Peyer's patch (tissue), 4 donors: ENCODE measurements around the gene P2RY4.
"Not testable (repeated sequence)": the region's sequence is repeated elsewhere in the genome, so short reads cannot be mapped to it uniquely, and the experiment has no call there.

Source experiments
- POLR2A ChIP-seq, 2 donors: fragments of 450-650 bp; IDR thresholded peaks; one replicate each; pipeline ENCODE4 v1.5.1; 2017; ENCODE audit warnings: antibody characterized with exemption in 2 of 2, mild to moderate bottlenecking in 2 of 2, moderate library complexity in 2 of 2
- TF ChIP-seq, protein P1 (sequence below), 6 experiments: fragments of 450-650 bp in 4 of 6; fragments of 200-600 bp in 2 of 6; sonication (generic) in 1 of 6; IDR thresholded peaks; one replicate each; pipeline ENCODE4 v1.5.1; 2017 to 2019; ENCODE audit warnings: antibody characterized with exemption in 6 of 6, mild to moderate bottlenecking in 3 of 6, moderate library complexity in 1 of 6

DNA sequence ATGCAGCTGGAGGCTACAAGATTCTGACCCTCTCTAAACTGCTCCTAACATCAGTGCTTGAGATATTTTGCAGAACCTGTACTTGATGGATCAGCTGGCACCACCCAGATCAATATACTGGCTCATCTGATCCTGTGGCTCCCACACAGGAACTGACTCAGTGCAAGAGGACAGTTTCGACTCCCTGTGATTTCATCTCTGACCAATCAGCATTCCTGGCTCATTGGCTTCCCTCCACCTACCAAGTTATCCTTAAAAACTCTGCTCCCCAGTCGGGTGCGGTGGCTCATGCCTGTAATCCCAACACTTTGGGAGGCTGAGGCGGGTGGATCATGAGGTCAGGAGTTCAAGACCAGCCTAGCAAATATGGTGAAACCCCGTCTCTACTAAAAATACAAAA lies 16.4 kb downstream of the P2RY4 start:
- TF ChIP-seq, protein P1, sequence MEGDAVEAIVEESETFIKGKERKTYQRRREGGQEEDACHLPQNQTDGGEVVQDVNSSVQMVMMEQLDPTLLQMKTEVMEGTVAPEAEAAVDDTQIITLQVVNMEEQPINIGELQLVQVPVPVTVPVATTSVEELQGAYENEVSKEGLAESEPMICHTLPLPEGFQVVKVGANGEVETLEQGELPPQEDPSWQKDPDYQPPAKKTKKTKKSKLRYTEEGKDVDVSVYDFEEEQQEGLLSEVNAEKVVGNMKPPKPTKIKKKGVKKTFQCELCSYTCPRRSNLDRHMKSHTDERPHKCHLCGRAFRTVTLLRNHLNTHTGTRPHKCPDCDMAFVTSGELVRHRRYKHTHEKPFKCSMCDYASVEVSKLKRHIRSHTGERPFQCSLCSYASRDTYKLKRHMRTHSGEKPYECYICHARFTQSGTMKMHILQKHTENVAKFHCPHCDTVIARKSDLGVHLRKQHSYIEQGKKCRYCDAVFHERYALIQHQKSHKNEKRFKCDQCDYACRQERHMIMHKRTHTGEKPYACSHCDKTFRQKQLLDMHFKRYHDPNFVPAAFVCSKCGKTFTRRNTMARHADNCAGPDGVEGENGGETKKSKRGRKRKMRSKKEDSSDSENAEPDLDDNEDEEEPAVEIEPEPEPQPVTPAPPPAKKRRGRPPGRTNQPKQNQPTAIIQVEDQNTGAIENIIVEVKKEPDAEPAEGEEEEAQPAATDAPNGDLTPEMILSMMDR (IDR thresholded peaks at IDR 0.05) = not testable (repeated sequence)
- TF ChIP-seq POLR2A (IDR thresholded peaks at IDR 0.05) = not testable (repeated sequence)
